Mammary epithelial cell (primary cell): ENCODE measurements around the gene MRPL52.

Experiments used
- EZH2 ChIP-seq: IDR thresholded peaks from 2 replicates; pipeline ENCODE4 v1.6.1; 2012; ENCODE audit warnings: low read length, inconsistent platforms, borderline replicate concordance
- TF ChIP-seq, protein P1 (sequence below), 2 donors: IDR thresholded peaks in 1 of 2; conservative IDR thresholded peaks in 1 of 2; 2 replicates each; pipeline ENCODE4 v1.5.1; 2011 to 2012; ENCODE audit warnings: inconsistent platforms in 2 of 2, low read length in 2 of 2, mild to moderate bottlenecking in 2 of 2, control low read depth in 1 of 2, low read depth in 1 of 2; ENCODE audit not compliant: insufficient read depth in 1 of 2; ENCODE audit errors: extremely low read depth in 1 of 2

DNA sequence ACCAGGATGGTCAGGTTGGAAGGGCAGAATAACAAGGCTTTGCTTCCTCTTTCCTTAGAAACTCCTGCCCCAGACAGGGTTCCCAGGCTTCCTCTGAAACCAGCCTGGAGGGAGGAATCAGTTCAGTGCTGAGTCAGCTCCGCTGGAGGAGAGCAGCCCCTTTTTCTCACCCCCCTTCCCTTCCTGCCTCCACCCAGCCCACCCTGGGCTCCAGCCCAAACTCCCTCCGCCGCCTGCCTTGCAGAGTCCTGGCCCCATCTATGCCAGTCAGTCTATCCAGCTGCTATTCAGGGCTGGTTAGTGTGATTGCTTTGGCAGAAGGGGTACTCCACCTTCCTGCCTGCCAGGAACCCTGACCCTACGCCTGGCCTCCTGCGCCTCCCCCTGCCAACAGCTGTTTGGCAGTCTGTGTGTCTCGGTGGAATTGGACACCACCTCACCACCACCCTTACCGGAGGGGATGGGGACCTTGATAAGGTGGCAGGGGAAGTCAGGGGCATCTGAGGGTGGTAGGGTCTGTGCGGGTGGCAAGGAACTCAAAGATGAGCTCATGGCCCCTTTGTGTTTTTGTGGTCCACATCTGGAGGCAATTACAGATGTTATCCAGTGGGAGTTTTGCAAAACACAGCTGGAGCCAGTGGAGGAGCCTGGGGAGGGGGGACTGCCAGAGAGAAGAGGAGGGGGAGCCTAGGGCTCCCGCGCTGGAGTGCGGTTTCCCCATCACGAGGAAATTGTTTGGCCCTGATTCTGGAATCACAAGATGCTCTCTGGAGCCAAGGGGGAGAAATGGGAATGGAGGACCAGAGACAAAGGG lies 18.9 kb downstream of the MRPL52 start:
- no peak for TF ChIP-seq EZH2
- TF ChIP-seq, protein P1, sequence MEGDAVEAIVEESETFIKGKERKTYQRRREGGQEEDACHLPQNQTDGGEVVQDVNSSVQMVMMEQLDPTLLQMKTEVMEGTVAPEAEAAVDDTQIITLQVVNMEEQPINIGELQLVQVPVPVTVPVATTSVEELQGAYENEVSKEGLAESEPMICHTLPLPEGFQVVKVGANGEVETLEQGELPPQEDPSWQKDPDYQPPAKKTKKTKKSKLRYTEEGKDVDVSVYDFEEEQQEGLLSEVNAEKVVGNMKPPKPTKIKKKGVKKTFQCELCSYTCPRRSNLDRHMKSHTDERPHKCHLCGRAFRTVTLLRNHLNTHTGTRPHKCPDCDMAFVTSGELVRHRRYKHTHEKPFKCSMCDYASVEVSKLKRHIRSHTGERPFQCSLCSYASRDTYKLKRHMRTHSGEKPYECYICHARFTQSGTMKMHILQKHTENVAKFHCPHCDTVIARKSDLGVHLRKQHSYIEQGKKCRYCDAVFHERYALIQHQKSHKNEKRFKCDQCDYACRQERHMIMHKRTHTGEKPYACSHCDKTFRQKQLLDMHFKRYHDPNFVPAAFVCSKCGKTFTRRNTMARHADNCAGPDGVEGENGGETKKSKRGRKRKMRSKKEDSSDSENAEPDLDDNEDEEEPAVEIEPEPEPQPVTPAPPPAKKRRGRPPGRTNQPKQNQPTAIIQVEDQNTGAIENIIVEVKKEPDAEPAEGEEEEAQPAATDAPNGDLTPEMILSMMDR (conservative IDR thresholded peaks at IDR 0.05 in 1 of 2, IDR thresholded peaks at IDR 0.05 in 1 of 2; ENCODE audit: extremely low read depth in 1 of 2, insufficient read depth in 1 of 2, low read depth in 1 of 2, low read length in 2 of 2) = no peak
